G401.6 (cell line): Measurements from ENCODE around the gene ARL15.

Source experiments
- FAIRE-seq: peaks from 2 replicates; lab custom pipeline; 2012; peaks lifted over from hg19 to GRCh38; lab: Jason Lieb, UNC

ARL15 gene

GRCh38 chr5:54148067-54148845 is 162.1 kb downstream of the ARL15 start:
- no peak for FAIRE-seq

- no peak for FAIRE-seq
Observed at GRCh38 chr5:54146916-54147315, 163.5 kb downstream of the ARL15 start.

DNA sequence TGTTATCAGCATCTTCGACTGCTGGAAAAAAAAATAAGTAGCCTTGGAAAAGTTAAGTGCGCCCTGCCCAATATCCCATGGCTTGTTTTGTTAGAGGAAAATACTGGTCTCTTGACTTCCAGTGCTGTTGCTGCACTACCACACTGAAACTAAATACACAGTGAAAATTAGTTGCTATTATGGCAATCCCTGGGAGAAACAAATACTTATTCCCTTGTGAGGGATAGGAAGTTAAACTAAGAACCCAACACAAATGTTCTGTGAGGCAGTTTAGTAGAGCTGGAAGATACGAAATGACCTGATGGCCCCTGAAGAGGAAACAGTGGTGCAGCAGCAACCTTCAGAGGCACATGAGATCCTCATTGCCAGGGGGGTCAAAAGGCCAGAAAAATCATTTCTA is 164.0 kb downstream of the ARL15 start:
- no peak for FAIRE-seq

DNA sequence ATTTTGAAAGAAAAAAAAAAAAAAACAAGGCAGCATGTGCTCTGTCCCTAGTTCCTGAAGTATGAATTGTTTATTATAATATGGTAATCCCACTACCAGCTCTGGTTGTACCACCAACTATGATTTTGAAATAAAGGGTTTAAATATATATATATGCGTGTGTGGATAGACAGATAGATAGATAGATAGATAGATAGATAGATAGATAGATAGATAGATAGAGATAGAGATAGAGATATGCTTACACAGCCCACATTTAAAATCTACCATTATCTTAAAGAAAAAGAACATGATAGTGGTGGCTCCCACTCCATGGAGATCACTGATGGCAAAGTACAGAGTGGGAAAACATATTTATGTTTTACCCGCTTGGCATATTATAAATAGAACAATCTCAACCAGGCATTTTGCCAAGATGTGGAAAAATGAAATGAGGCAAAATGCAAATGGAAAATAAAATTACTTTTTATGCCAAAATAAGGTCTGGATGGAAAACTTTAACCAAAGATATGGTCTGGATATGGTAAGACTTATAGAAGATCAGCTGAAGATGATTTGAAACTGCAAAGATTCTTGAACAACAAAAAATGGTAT is 170.0 kb downstream of the ARL15 start:
- no peak for FAIRE-seq

DNA sequence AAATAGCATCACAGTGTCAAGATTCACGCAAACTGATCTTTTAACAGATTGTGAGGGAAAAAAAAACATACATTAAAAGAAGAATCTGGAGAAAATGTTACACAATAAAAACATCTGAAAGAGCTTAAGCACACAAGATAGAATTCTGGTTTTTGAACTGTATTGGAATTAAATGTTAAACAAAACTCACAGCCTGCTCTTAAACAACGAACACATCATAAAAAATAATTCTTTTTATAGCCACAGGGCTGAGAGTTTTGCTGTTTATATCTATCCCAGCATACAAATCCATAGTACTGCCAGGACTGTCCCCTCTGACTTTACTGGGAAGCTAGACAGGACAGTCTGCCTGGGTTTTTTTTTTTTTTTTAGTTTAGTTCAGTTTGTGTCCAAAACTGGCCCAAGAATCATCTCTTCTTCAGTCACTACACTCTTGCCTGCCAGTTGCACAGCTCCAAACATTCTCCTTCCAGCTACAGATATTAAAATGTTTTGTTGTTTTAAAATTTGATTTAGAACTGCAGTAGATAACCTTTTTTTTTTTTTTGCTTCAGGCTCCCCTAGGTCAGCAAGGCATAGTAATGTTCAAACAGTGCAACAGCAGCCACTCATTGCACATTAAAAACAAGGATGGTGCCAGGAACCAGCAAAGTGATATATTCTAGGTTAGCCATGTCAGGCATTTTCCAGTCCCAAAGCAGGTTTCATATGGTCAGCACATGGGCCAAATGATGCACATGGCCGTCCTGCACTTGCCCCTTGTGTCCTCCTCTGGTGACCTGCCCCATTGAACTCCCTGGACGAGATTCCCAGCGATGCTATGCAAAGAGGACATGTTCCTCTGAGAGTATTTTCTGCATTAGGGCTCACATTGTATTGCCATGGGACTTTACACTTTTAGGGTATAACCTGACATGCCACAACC is 173.6 kb downstream of the ARL15 start:
- FAIRE-seq = no peak

DNA sequence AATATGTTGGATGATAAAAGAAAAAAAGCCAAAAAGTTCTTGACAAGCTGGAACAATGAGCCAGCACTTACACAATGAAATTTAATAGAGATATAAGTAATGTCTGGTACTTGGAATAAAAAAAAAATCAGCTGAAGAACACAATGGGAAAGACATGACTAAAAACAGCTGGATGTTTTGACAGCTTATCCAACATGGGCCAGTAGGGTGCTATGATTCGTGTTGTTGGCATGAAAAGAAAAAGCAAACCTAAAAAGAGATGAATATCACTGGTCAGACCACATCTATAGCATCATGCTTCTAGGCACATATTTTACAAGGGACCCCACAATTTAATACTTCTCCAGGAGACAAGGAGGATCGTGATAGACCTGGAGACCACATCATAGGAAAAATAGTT is 175.3 kb downstream of the ARL15 start:
- no peak for FAIRE-seq

GRCh38 chr5:54133917-54134316 is 176.5 kb downstream of the ARL15 start:
- FAIRE-seq = no peak

GRCh38 chr5:54120473-54120872 is 189.9 kb downstream of the ARL15 start:
- FAIRE-seq = no peak

GRCh38 chr5:54117957-54118356 is 192.4 kb downstream of the ARL15 start:
- FAIRE-seq = no peak

DNA sequence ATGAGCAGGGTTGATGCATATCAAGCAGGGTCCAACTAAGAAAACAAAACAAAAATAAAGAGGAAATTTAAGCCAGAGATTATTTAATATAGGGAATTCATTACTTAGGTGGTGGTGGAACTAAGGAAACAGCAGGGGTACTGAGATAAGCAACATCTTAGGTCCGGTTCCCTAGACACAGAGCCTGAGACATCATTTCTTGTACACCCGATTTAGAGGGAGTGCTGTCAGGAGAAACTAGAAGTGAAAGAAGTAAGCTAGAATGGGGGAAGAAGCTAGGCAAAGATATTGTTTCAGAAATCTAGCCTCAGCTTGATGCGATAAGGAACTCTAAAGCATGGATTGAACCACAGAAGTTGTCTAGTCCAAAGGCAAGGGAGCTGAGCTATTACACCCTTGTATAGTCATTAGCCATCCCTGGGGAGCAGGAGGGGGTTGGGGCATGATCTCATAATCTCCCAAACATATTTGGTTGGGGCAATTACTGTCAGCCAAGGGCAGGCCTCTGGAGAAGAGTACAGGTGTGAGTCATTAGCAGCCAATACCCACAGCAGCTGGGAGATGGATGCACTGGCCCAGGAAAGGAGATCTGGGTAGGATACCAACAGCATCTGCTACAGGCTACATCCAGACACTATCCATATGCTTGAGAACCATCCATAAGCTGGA is 194.5 kb downstream of the ARL15 start:
- FAIRE-seq = no peak

GRCh38 chr5:54113060-54113459 is 197.3 kb downstream of the ARL15 start:
- no peak for FAIRE-seq

DNA sequence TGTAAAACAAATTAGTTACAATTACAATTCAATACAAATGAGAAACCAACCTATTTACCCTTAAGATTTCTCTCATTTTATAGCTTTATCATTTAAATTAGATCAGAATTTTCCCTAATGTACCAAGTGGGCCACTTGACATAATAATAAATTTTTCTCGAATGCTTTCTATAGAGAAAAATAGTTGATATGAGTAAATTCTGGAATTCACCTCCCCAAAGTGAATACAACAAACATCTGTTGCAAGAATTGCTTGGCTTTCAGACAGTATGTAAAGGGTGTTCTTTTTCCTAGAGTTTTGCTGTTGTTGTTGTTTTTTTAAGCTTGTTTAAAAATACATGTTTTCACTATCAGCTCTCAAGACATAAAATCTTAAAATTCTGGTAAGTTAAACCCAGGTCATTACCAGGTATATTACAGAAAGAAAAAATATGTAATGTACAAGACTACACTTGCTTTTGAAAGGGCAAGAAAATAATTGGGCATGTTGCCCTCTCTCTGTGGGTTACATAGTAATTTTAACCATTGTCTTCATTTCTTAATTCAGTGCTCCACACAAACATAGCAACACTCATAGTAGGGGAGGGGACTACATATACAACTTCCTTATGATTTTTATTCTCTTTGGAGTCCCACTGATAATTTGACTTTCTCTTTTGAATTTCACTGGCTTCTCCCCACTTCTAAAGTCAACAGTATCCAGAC is 200.6 kb downstream of the ARL15 start:
- FAIRE-seq = no peak

DNA sequence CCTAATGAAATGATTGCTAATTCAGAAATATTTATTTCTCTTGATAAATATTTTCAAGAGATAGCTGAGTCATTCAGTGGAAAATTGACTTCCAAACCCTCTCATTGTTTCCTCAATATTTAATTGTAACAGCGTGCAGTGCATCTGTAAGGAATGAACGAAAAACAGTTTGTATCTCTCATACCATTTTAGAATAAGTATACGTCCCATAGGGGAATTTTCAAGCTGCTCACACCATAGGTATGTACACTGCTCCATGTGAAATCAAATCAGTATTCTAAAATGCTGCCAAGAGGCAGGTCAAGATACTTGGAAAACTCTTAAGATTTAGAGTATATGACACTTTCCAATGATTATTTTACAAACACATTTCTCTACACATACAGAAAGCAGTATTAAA is 202.2 kb downstream of the ARL15 start:
- no peak for FAIRE-seq

- no peak for FAIRE-seq
Observed at GRCh38 chr5:54103871-54104270, 206.5 kb downstream of the ARL15 start.

DNA sequence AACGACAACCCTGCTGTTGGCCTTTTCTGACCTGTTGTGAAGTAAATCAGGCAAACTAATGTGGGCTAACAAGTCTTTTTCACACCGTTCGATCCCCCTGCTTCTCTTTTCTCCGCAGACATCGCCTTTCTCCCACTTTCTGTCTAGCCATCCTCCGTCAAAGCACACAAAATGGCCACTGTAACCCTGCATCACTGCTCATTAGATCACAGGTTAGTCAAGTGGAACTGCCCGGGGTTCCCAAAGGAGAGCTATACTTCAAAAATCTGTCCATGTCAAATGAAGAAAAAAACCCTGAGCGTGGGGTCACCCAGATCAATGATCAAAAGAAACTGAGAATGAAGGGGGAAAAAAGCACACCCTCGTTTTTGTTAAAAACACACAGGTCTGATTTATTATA is 212.1 kb downstream of the ARL15 start:
- no peak for FAIRE-seq

DNA sequence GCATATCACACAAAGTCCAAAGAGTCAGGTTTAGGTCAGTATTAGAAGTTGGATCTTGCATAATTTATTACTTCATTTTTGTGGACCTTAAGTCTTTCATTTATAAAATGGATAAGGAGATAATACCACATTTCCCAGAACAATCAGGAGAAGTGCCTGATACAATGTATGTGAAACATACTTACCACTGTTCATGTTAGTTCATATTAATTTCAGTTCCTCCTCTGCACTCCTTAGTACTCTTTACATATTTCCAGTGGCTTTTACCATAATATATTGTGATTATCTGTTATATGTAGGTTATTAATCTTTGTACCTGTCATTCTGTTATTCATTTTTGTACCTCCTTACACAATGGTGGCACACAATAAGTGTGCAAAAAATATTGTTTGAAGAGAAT is 214.4 kb downstream of the ARL15 start:
- no peak for FAIRE-seq

GRCh38 chr5:54094706-54095105 is 215.7 kb downstream of the ARL15 start:
- FAIRE-seq = no peak

GRCh38 chr5:54093861-54094260 is 216.5 kb downstream of the ARL15 start:
- no peak for FAIRE-seq

GRCh38 chr5:54093081-54093492 is 217.3 kb downstream of the ARL15 start:
- no peak for FAIRE-seq

DNA sequence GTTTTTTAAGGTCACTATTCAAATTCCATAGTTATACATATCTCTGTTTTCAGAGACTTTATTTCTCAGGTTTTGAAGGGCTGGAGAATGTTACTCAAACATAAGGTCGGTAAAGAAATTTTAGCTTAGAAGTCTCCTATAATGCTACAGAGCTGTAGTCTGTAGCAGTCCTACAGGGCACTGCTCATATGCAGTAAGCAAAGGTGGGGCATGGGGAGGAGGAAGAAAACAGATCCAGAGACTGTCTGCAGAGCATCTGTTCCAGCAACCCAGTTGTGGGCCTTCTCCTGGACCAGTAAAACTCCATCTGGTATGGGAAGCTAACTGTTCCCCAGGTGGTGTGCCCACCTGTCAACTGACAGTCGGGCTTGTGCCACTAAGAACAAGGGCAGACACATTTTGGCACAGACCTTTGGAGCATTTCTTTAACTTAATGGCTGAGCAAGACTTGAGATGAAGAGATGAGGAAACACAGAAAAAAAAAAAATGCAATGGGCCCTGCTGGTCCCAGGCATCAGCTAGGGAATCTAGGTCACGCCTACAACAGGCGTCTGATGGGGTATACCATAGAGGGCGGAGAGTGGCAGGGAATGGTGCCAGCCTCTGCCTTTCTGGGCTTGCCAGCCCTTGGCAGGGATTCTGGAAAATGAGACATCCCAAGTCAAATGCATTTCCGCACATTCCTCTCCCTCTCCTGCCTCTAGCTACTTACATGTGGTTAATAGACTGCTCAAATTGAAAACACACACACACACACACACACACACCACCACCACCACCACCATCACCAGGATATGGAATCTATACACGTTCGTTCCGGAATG is 218.9 kb downstream of the ARL15 start:
- FAIRE-seq = no peak
